Measurements from ENCODE around the gene MTMR8.

MTMR8 gene

GRCh38 chrX:64291123-64291522 lies 104.1 kb downstream of the MTMR8 start:
- no peak for DNase-seq

- no peak for DNase-seq
Measured at GRCh38 chrX:64265265-64265664, 130.0 kb downstream of the MTMR8 start.

- DNase-seq, result no peak
Measured at GRCh38 chrX:64230123-64230970, 164.9 kb downstream of the MTMR8 start, which contains the start of gene ASB12. TSS of gene ASB12 (minus strand) at chrX:64230607. CDS start at chrX:64225650, 4,957 bp downstream.

- no peak for DNase-seq
Measured at GRCh38 chrX:64229154-64229553, 166.1 kb downstream of the MTMR8 start.
